ENCODE data around the gene KDM5B. TPM values are rescaled to one million over a fixed set of nuclear protein-coding genes. Genes with fewer than 3 reads are reported as not detected.

The KDM5B gene
- total and polyA plus RNA-seq, 8 donors, result 7.3 to 47.0 (median 22.9) TPM

DNA sequence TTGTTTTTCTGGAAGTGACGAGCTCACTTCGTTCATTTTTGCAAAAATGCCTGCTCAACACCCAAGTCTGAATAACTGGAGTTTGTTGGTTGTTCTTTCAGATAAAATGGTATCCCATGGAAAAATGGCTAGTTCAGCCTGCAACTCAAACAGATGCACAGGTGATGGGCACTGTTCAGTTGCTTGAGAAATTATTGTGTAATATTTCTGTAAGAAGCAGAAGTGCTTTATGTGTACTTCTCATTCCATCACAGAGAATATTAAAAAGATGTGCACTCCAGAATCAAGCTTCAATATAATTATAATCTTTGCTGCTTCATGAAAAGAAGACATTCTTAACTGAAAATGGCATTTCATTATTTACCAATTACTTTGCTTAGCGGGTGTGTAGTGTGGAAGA is 107.0 kb downstream of the KDM5B start:
- Histone ChIP-seq H3K9me3 (no peaks in the 10 kb centered on the region), H3K27ac (no peak overlapping the region), H3K36me3 (no peaks in the 10 kb centered on the region), H3K4me1 (no peaks in the 10 kb centered on the region), H3K27me3 (no peaks in the 10 kb centered on the region), H3K4me3 (no peak overlapping the region)
- intact Hi-C loops (cut with DNase I), result no loop called here
- TF ChIP-seq, protein P1, sequence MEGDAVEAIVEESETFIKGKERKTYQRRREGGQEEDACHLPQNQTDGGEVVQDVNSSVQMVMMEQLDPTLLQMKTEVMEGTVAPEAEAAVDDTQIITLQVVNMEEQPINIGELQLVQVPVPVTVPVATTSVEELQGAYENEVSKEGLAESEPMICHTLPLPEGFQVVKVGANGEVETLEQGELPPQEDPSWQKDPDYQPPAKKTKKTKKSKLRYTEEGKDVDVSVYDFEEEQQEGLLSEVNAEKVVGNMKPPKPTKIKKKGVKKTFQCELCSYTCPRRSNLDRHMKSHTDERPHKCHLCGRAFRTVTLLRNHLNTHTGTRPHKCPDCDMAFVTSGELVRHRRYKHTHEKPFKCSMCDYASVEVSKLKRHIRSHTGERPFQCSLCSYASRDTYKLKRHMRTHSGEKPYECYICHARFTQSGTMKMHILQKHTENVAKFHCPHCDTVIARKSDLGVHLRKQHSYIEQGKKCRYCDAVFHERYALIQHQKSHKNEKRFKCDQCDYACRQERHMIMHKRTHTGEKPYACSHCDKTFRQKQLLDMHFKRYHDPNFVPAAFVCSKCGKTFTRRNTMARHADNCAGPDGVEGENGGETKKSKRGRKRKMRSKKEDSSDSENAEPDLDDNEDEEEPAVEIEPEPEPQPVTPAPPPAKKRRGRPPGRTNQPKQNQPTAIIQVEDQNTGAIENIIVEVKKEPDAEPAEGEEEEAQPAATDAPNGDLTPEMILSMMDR (IDR thresholded peaks at IDR 0.05), result no peak
- DNase-seq (no peak), ATAC-seq (no peak), FAIRE-seq (no peak)
- WGBS, 2 donors, result 79 to 87% methylated on average over 3 of the region's 3 CpGs

DNA sequence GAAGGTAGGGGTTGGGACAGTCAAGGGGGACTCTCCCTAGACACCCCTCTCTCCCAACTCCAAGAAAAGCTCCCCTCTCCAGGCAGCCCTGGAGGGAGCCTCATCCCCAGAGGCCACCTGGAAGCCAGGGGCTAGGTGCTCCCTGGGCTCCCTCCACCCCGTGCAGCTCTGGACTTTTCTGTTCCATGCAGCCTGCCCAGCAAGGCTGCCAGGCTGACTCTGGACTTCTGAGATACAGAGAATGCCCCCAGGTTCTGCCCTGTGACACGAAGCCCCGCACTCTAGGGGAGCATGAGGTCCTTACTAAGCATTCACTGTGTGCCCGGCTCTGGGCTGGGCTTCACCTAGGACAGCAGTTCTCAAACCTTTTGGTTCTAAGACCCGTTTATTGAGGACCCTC is 108.2 kb downstream of the KDM5B start:
- no peak for FAIRE-seq

DNA sequence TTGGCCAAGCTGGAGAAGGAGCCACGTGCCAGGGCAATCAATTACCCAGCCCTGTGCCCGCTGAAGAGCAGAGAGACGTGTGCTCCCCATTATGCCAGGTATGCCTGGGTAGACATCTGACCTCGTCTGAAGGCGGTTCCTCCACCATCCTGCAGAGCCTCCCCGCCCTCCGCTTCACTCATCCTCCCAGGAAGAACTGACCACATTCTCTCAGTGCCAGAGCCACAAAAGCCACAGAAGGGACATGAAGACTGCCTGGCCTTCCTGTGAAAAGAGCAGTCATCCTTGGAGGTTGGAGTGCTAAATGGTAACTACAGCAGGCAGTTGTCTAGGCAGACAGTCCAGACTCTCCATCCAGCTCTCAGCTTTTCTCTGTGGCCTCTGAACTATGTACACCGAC is 109.9 kb downstream of the KDM5B start:
- FAIRE-seq (no peak), DNase-seq (no peak), ATAC-seq (no peak)
- Histone ChIP-seq H3K4me1 (no peaks in the 10 kb centered on the region), H3K4me3 (no peak overlapping the region), H3K27ac (no peak overlapping the region), H3K36me3 (no peaks in the 10 kb centered on the region), H3K27me3 (no peaks in the 10 kb centered on the region), H3K9me3 (no peaks in the 10 kb centered on the region)
- TF ChIP-seq, protein P1 (IDR thresholded peaks at IDR 0.05), result no peak
- WGBS, 2 donors, result 56 to 67% methylated on average over 8 of the region's 8 CpGs
- intact Hi-C loops (cut with DNase I), result no loop called here

More for the DNA sequence above, 108.2 kb downstream of the KDM5B start:
- intact Hi-C loops (cut with DNase I), result no loop called here
- 57 to 60% methylated on average over 5 of the region's 5 CpGs for whole genome bisulfite sequencing, 2 donors
- no peak overlapping the region for H3K27ac ChIP-seq
- H3K4me1 ChIP-seq, result no peaks in the 10 kb centered on the region
- TF ChIP-seq, protein P1 (IDR thresholded peaks at IDR 0.05), result no peak
- no peaks in the 10 kb centered on the region for H3K36me3 ChIP-seq
- no peaks in the 10 kb centered on the region for H3K9me3 ChIP-seq
- H3K27me3 ChIP-seq, result no peaks in the 10 kb centered on the region
- no peak overlapping the region for H3K4me3 ChIP-seq
- ATAC-seq (no peak), DNase-seq (no peak)

DNA sequence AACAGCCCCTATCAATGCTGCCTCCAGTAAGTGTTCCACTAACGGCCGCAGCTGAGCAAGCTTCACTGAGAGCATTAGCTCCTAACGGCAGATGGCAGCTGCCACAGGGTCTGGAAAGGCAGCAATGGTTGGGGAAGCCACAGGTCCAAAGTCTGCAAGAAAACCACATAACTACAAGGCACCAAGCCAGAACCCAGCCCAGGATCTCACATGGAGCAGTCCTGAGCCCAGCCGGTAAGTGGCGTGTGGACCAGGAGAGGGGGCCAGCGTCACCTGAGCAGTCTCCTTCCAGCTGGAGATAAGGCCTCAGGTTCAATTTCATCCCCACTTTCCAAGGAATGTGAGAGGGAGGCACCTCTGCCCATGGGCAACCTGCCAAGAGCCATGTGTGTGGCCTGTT is 111.2 kb downstream of the KDM5B start:
- Histone ChIP-seq H3K4me1 (no peaks in the 10 kb centered on the region), H3K9me3 (no peaks in the 10 kb centered on the region), H3K36me3 (no peaks in the 10 kb centered on the region), H3K27ac (no peak overlapping the region), H3K4me3 (no peak overlapping the region), H3K27me3 (no peaks in the 10 kb centered on the region)
- 19 to 20% methylated on average over 6 of the region's 6 CpGs for whole genome bisulfite sequencing, 2 donors
- no peak for FAIRE-seq
- TF ChIP-seq, protein P1 (IDR thresholded peaks at IDR 0.05), result no peak
- DNase-seq, result peak in 5 of 6 donors; percentile 32 to 74 (median 66)
- peak; percentile 83 to 95 (median 88) for ATAC-seq
- intact Hi-C loops (cut with DNase I), result no loop called here

DNA sequence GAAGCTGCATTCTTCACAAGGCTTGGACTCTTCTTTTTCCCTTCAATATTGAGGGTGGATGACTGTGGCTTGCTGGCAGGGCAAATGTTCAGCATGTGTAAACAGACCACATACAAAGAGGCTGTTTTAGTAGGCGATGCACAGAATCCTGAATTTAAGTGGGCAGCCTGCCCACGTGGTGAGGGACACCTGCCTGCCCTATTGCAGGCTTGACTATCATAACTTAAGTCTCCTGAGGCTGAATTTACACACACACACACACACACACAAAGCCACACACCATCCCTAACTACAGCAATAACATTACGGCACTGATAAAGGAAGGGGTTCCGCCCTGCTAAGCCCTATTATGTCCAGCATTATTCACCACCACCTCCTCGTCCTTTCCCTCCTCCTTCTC is 113.9 kb downstream of the KDM5B start:
- Histone ChIP-seq H3K4me1 (no peaks in the 10 kb centered on the region), H3K27me3 (no peaks in the 10 kb centered on the region), H3K4me3 (no peak overlapping the region), H3K27ac (no peak overlapping the region), H3K36me3 (no peaks in the 10 kb centered on the region), H3K9me3 (no peaks in the 10 kb centered on the region)
- 50 to 51% methylated on average over 5 of the region's 5 CpGs for WGBS, 2 donors
- intact Hi-C loops (cut with DNase I), result no loop called here
- DNase-seq (no peak), ATAC-seq (no peak), FAIRE-seq (no peak)
- TF ChIP-seq, protein P1 (IDR thresholded peaks at IDR 0.05), result no peak

Data from pancreas (tissue), 10 donors.